ENCODE data around the gene CEP68.
A peak's percentile ranks its signal among the peaks of the same experiment; 100 is the strongest.

Gene CEP68

DNA sequence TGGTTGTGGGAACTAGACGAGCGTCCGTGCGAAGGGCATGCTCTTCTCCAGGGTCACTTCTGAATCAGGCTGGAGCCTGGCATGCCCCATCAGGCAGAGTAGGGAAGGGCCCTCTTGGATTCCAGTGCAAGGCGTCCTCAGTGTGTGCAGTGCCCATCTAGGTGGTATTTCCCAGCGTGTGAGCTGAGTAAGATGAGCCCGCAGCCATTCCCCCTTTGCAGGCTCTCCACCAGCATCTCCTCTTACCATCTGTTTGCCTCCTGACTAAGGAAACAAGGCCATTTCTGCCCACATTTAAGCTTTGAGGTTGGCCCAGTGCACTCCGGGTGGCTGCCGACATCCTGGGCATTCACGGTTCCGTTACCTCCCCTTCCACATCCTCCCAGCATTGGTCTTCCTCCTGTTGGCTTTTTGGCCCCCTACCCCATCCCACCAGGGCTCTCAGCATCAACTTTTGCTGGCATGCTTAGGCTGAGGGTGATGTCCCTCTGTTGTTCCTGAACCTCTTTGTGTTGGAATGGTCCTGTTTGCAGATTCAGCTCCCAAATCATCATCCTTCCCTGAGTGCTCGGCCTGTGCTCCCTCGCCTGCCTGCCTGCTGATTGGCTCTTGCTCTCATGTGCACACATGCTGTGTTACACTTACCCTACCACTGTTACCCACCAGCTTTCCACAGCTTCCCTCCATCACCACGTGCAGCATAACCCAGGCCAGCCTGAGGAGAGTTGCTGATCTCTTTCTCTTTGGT is 11.8 kb downstream of the CEP68 start:
- no peak overlapping the region for H3K4me3 ChIP-seq (replicated peaks; ENCODE audit: low read depth, low read length)
- DNase-seq (ENCODE audit: extremely low read depth, low read depth): no peak
- TF ChIP-seq, protein P1, sequence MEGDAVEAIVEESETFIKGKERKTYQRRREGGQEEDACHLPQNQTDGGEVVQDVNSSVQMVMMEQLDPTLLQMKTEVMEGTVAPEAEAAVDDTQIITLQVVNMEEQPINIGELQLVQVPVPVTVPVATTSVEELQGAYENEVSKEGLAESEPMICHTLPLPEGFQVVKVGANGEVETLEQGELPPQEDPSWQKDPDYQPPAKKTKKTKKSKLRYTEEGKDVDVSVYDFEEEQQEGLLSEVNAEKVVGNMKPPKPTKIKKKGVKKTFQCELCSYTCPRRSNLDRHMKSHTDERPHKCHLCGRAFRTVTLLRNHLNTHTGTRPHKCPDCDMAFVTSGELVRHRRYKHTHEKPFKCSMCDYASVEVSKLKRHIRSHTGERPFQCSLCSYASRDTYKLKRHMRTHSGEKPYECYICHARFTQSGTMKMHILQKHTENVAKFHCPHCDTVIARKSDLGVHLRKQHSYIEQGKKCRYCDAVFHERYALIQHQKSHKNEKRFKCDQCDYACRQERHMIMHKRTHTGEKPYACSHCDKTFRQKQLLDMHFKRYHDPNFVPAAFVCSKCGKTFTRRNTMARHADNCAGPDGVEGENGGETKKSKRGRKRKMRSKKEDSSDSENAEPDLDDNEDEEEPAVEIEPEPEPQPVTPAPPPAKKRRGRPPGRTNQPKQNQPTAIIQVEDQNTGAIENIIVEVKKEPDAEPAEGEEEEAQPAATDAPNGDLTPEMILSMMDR (IDR thresholded peaks at IDR 0.05; ENCODE audit: low read depth, low read length, missing control alignments): no peak

DNA sequence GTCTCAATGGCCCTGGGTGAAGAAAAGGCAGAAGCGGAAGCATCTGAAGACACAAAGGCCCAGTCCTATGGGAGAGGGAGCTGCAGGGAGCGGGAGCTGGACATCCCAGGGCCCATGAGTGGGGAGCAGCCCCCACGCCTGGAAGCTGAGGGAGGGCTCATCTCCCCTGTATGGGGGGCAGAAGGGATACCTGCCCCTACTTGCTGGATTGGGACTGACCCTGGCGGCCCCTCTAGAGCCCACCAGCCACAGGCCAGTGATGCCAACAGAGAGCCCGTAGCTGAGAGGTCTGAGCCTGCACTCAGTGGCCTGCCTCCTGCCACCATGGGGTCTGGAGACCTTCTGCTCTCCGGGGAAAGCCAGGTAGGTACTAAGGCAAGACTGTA is 13.2 kb downstream of the CEP68 start:
- TF ChIP-seq, protein P1 (IDR thresholded peaks at IDR 0.05; ENCODE audit: low read depth, low read length, missing control alignments): no peak
- no peak for DNase-seq (ENCODE audit: extremely low read depth, low read depth)
- no peak overlapping the region for H3K4me3 ChIP-seq (replicated peaks; ENCODE audit: low read depth, low read length)

DNA sequence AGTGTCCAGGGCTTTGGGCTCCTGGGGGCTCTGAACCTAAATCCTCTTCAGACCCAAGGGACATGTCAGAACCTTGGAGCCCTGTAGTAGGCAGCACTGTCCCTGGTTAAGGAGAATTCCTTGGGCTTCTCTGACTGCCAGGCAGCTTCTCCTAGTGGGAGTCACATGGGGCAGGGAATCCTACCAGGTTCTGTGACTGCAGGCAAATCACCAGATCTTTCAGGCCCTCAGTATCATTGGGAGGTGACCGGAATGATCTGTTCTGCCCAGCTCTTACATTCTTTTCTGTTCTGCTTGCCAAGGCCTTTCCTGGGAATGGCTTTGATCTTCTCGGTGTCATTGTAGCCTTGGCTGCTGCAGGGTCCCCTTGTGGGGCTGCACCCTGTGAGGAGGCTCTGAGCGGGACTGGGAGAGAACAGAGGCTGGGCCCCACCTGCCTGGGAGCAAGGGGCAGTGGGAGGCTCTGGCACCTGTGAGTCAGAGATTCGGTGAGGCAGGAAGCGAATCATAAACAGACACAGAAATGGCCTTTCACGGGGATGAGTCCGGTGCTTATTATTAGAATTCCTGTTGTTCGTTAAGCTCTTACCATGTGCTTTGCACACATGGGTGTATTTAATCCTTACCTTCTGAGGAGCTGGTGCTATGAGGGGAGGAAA is 14.1 kb downstream of the CEP68 start:
- peak; percentile 51 for DNase-seq (ENCODE audit: extremely low read depth, low read depth)
- no peak overlapping the region for H3K4me3 ChIP-seq (replicated peaks; ENCODE audit: low read depth, low read length)
- TF ChIP-seq, protein P1 (IDR thresholded peaks at IDR 0.05; ENCODE audit: low read depth, low read length, missing control alignments): peak; percentile 29

DNA sequence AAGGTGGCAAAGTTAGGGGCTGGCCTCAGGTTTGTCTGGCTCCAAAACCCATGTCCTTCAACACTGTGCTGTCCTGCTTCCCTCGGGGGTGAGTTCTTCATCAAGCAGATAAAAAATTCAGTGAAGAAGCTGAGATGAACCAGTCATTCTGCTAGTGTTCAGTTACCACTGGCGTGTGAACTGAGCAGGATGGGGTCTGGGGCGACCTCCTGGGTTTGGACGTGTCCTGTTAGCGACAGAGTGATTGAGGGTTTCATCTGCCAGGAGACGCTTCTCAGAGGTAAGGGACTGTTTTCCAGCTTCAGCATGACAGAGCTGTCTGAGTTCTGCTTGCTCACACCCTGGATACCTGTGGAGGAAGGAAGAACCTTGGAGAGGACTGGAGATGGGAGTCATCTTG is 14.6 kb downstream of the CEP68 start:
- no peak overlapping the region for H3K4me3 ChIP-seq (replicated peaks; ENCODE audit: low read depth, low read length)
- TF ChIP-seq, protein P1 (IDR thresholded peaks at IDR 0.05; ENCODE audit: low read depth, low read length, missing control alignments): no peak

DNA sequence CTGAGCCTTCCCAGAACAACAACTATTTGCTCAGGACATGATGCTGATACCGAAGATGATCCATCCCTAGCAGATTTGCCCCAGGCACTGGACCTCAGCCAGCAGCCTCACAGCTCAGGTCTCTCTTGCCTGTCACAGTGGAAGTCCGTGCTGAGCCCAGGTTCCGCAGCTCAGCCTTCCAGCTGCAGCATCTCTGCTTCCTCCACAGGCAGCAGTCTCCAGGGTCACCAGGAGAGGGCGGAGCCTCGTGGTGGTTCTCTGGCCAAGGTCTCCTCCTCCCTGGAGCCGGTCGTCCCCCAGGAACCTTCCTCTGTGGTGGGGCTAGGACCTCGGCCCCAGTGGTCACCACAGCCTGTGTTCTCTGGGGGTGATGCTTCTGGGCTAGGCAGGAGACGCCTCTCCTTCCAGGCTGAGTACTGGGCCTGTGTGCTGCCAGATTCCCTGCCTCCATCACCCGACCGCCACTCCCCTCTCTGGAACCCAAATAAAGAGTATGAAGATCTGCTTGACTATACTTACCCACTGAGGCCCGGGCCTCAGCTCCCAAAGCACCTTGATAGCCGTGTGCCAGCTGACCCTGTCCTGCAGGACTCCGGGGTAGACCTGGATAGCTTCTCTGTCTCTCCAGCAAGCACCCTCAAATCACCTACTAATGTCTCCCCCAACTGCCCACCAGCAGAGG is 15.4 kb downstream of the CEP68 start:
- no peak for DNase-seq (ENCODE audit: extremely low read depth, low read depth)
- TF ChIP-seq, protein P1 (IDR thresholded peaks at IDR 0.05; ENCODE audit: low read depth, low read length, missing control alignments): peak; percentile 33
- no peak overlapping the region for H3K4me3 ChIP-seq (replicated peaks; ENCODE audit: low read depth, low read length)

More for the DNA sequence above, 14.6 kb downstream of the CEP68 start:
- DNase-seq (ENCODE audit: extremely low read depth, low read depth): no peak

DNA sequence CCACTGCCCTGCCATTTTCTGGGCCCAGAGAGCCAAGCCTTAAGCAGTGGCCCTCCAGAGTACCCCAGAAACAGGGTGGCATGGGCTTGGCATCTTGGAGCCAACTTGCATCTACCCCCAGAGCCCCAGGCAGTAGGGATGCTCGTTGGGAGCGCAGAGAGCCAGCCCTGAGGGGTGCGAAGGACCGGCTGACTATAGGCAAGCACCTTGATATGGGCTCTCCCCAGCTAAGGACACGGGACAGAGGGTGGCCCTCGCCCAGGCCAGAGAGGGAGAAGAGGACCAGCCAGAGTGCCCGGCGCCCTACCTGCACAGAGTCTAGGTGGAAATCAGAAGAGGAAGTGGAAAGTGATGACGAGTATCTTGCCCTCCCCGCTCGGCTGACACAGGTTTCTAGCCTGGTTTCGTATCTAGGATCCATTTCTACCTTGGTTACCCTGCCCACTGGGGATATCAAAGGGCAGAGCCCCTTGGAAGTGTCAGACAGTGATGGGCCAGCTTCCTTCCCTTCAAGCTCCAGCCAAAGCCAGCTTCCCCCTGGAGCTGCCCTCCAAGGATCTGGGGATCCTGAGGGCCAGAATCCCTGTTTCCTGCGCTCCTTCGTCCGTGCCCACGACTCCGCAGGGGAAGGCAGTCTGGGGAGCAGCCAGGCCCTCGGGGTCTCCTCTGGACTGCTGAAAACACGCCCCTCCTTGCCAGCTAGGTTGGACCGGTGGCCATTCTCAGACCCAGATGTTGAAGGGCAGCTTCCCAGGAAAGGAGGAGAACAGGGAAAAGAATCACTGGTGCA is 16.2 kb downstream of the CEP68 start:
- no peak overlapping the region for H3K4me3 ChIP-seq (replicated peaks; ENCODE audit: low read depth, low read length)
- no peak for DNase-seq (ENCODE audit: extremely low read depth, low read depth)
- TF ChIP-seq, protein P1 (IDR thresholded peaks at IDR 0.05; ENCODE audit: low read depth, low read length, missing control alignments): no peak
